ENCODE data around the gene ZNF330. TPM values are rescaled to one million over a fixed set of nuclear protein-coding genes. Genes with fewer than 3 reads are reported as not detected.
"Not testable (repeated sequence)": the region's sequence is repeated elsewhere in the genome, so short reads cannot be mapped to it uniquely, and the experiment has no call there.

The ZNF330 gene
- 10 to 100 TPM; 14.3 to 17.9 (median 16.5) TPM for total RNA-seq

DNA sequence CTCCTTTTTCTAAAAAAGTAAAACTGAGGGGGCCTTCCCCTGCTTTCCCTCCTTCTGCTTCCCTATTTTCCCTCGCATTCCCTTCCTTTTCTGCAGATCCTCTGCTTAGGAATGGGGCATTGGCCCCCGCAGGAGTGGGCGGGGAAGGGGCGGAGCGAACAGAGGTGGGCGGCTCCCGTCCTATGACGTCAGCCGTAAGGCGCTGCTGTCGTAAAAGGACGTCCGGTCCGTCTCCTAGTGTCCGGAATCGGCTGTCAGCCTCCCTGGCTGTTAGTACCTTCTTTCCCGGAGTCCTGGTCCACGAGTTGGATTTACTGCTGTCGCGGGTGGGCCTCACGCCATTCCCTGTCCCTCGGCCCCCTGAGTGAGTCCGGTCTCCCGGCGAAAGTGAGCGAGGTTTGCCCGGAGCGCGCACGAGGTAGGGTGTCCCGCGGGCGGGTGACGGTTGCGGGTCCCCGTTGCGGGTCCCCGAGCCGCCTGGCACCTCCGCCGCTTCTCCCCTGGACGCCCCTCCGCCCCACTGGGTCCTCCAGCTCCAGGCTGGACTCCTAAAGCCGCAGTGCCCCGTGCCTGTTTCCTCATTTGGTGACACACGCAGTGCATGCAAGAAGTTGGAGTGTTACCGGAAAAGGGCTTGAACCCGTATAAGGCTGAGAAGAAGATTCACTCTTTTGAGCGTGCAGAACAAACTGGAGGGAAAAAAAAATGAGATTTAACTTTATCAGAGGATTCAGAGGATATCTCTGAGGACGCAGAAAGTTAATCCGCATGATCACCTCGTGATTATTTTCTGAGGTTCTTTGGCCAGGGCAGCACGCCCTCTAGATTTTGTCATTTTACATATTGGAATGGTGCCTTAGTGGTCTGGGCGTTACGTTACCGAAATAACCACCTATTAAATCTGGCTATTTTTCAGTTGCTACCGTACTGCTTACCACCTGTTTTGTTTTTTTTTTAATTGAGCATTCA, at the start of gene ZNF330:
ZNF330 (plus strand) TSS at position 205 of the 969 bp plus-strand sequence. CDS start 1,477 bp downstream, outside the sequence.
- Histone ChIP-seq H3K9me3 (no peaks in the 10 kb centered on the region), H3K4me1 (peaks cover 25% of the 10 kb centered on the region), H3K4me3 (peak within 1 kb of the TSS; percentile 99), H3K27ac (peak within 1 kb of the TSS; percentile 99), H3K36me3 (peaks cover 4% of the 10 kb centered on the region), H3K27me3 (no peaks in the 10 kb centered on the region)
- under 1% methylated on average over 57 of the region's 57 CpGs for WGBS
- TF ChIP-seq POLR2A (IDR thresholded peaks at IDR 0.05): peak; percentile 56 to 76
- TF ChIP-seq EP300 (IDR thresholded peaks at IDR 0.05): no peak
- peak; percentile 61 to 79 (median 73) for TF ChIP-seq POLR2AphosphoS5 (IDR thresholded peaks at IDR 0.05)
- DNase-seq (ENCODE audit: low spot score in 2 of 2): peak; percentile 92 to 93

DNA sequence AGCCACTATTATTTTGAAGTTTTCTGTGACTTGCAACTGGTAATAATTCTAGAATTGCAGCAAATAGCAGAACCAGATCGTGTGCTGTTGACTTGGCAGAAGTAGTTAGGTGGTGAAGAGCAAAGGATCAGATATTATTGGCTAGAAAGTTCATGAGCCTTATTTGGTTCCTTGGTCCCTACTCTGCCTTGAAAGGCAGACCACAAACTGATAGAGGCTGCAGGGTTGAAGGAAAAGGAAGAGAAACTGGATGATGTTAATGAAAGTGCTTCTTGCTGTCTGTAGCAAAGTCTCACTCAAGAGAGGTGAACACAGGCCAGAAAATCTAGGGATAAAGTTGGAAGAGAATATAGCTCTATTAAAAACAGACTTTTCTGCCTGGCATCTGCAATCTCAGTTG, 46.2 kb upstream of the ZNF330 start:
- Histone ChIP-seq H3K9me3 (no peaks in the 10 kb centered on the region), H3K4me1 (no peaks in the 10 kb centered on the region), H3K27me3 (no peaks in the 10 kb centered on the region), H3K36me3 (no peaks in the 10 kb centered on the region), H3K27ac (no peak overlapping the region), H3K4me3 (no peak overlapping the region)
- no peak for DNase-seq (ENCODE audit: low spot score in 2 of 2)
- TF ChIP-seq EP300 (IDR thresholded peaks at IDR 0.05) (no peak), POLR2A (IDR thresholded peaks at IDR 0.05) (no peak), POLR2AphosphoS5 (IDR thresholded peaks at IDR 0.05) (no peak), CTCF (IDR thresholded peaks at IDR 0.05) (no peak)
- WGBS: 42% methylated on average over 1 of the region's 1 CpG

DNA sequence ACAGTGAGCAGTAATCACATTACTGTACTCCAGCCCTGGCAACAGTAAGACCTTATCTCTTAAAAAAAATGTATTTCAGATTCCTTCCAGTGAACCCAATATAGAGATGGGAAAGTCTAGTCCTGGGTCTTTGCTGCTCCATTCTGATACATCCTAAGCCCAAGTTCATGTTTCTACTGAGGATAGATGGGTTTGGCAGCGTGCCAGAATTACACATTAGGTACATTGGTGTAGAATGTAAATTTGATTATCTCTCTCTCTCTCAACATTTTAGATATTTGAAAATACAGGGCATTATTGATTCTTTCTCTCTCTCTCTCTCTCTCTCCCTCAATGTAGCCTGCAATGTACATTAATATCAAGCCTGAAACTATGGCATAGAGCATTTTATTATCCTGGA, 43.5 kb upstream of the ZNF330 start:
- 14% methylated on average over 1 of the region's 1 CpG for WGBS
- no peaks in the 10 kb centered on the region for H3K9me3 ChIP-seq
- H3K27me3 ChIP-seq: peaks cover 4% of the 10 kb centered on the region
- no peak for DNase-seq (ENCODE audit: low spot score in 2 of 2)
- H3K27ac ChIP-seq: no peak overlapping the region
- H3K36me3 ChIP-seq: no peaks in the 10 kb centered on the region
- TF ChIP-seq EP300 (IDR thresholded peaks at IDR 0.05): no peak
- TF ChIP-seq CTCF (IDR thresholded peaks at IDR 0.05): no peak
- no peak for TF ChIP-seq POLR2AphosphoS5 (IDR thresholded peaks at IDR 0.05)
- TF ChIP-seq POLR2A (IDR thresholded peaks at IDR 0.05): no peak
- H3K4me1 ChIP-seq: no peaks in the 10 kb centered on the region
- no peak overlapping the region for H3K4me3 ChIP-seq

- no peaks in the 10 kb centered on the region for H3K36me3 ChIP-seq
- no peak overlapping the region for H3K4me3 ChIP-seq
- TF ChIP-seq POLR2AphosphoS5 (IDR thresholded peaks at IDR 0.05) (no peak), EP300 (IDR thresholded peaks at IDR 0.05) (no peak), CTCF (IDR thresholded peaks at IDR 0.05) (no peak), POLR2A (IDR thresholded peaks at IDR 0.05) (no peak)
- WGBS: 63% methylated on average over 8 of the region's 8 CpGs
- H3K27me3 ChIP-seq: peaks cover 4% of the 10 kb centered on the region
- no peaks in the 10 kb centered on the region for H3K4me1 ChIP-seq
- no peak overlapping the region for H3K27ac ChIP-seq
- no peak for DNase-seq (ENCODE audit: low spot score in 2 of 2)
- no peaks in the 10 kb centered on the region for H3K9me3 ChIP-seq
These were observed 41.0 kb upstream of the ZNF330 start for GRCh38 chr4:141179474-141180373.

- 63% methylated on average over 2 of the region's 2 CpGs for WGBS
- Histone ChIP-seq H3K4me3 (no peak overlapping the region), H3K9me3 (no peaks in the 10 kb centered on the region), H3K27me3 (peaks cover 4% of the 10 kb centered on the region), H3K36me3 (no peaks in the 10 kb centered on the region), H3K27ac (no peak overlapping the region), H3K4me1 (no peaks in the 10 kb centered on the region)
- no peak for DNase-seq (ENCODE audit: low spot score in 2 of 2)
- no peak for TF ChIP-seq POLR2AphosphoS5 (IDR thresholded peaks at IDR 0.05)
- no peak for TF ChIP-seq CTCF (IDR thresholded peaks at IDR 0.05)
- no peak for TF ChIP-seq EP300 (IDR thresholded peaks at IDR 0.05)
- no peak for TF ChIP-seq POLR2A (IDR thresholded peaks at IDR 0.05)
These were observed 39.5 kb upstream of the ZNF330 start for GRCh38 chr4:141180991-141181761.

GRCh38 chr4:141183491-141183890, 37.2 kb upstream of the ZNF330 start:
- H3K36me3 ChIP-seq; DNase-seq (ENCODE audit: low spot score in 2 of 2); H3K27ac ChIP-seq; H3K27me3 ChIP-seq; H3K4me1 ChIP-seq; H3K4me3 ChIP-seq; H3K9me3 ChIP-seq: not testable (repeated sequence)
- 64% methylated on average over 2 of the region's 2 CpGs for WGBS

Measured in suprapubic skin (tissue), 4 donors.